GM18508 (cell line): Measurements from ENCODE around the gene MTURN.
"Not testable (repeated sequence)": the region's sequence is repeated elsewhere in the genome, so short reads cannot be mapped to it uniquely, and the experiment has no call there.

Source experiments
- ATAC-seq: cut with Tn5 transposase; IDR thresholded peaks from one replicate; pipeline ENCODE4 v1.9.1; 2021; ENCODE audit warnings: moderate number of reproducible peaks; ENCODE audit not compliant: insufficient read depth, unreplicated experiment

The MTURN gene

GRCh38 chr7:30134611-30135300 is at the start of gene MTURN:
Gene MTURN (plus strand): TSS chr7:30134986. CDS start chr7:30135137, 151 bp downstream.
- no peak for ATAC-seq

GRCh38 chr7:30086529-30086928 is 48.3 kb upstream of the MTURN start:
- ATAC-seq, result no peak

DNA sequence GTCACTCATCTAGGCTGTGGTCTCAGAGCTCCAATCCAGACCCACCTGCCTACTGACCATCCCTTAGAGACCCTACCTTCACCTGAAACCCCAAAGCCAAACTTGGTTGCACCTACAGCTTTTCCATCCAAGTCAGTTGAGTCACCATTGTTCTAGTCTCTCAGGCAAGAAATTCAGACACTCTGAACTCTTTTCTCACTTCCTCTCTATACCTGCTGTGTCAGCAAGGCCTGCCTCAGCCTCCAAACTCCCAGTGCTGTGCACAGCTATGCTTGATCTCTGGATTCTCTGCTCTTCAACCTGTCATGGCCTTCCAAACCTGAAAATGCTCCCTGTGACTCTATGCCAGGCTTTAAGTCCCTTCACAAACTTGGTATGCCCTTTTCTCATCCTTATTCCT is 47.4 kb upstream of the MTURN start:
- ATAC-seq, result no peak

- no peak for ATAC-seq
Measured at GRCh38 chr7:30088362-30088761, 46.4 kb upstream of the MTURN start.

DNA sequence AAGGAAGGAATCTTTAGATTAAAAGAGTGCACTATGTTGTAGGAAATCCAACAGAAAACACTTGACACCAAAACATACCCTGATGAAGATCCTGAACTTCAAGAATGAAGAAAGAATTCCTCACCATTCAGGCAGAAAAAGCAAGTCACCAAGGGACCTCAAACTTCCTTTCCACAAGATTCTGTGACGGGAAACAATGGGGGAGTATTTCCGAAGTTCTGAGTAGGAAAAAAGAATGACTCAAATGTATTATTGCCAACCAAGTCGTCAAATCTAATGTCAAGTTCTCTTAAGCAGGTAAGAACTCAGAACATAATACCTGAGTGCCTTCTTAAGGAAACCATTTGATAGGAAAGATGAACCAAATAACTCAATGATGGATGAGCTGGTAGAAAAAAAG is 44.7 kb upstream of the MTURN start:
- no peak for ATAC-seq

DNA sequence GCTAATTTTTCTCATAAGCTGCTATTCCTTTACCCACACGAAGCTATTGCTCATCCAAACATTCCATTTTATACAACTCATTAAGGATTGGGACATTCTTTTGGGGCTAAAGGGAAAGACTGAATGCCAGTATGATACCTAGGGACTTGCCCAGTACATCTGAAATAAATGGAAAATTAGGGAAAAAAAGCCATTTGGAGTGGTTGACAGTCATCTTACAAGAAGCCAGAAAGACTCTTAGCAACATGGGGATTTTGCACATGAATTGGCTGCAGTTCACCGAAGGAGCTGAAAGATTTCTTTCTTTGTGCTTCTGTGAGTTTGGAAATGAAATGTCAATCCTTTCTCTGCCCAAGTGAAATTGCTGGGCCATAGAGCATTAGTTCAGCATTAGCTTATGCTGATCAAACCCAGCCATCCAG is 43.3 kb upstream of the MTURN start:
- ATAC-seq, result no peak

- ATAC-seq, result no peak
Measured at GRCh38 chr7:30091987-30092386, 42.8 kb upstream of the MTURN start.

DNA sequence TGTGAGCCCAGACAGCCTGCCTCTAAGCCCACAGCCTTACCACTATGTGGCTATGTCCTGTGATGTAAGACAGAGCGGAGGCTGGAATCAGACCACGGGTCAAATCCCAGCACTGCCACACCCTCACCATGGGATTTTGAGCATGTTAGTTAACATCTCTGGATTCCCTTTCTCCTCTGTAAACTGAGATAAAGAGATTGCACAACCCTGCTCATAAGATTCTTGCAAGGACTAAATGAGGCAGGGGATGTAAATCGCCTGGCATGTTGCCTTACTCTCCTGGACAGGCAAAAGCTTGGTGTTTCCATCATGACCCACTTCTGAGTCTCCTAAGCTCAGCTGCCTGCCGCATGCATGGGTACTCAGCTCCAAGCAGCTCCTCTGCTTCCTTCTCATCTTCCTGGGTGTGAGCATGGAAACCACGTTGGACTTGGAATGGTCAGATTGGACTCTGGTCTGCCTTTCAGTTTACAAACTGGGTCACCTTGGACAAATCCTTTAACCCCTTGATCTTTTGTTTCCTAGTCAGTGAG is 41.3 kb upstream of the MTURN start:
- ATAC-seq, result no peak

DNA sequence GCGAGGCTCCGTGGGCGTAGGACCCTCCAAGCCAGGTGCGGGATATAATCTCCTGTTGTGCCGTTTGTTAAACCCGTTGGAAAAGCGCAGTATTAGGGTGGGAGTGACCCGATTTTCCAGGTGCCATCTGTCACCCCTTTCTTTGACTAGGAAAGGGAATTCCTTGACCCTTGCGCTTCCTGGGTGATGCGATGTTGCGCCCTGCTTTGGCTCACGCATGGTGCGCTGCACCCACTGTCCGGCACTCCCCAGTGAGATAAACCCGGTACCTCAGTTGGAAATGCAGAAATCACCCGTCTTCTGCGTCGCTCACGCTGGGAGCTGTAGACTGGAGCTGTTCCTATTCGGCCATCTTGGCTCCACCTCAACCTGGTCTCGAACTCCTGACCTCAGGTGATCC is 36.2 kb upstream of the MTURN start:
- not testable (repeated sequence) for ATAC-seq

DNA sequence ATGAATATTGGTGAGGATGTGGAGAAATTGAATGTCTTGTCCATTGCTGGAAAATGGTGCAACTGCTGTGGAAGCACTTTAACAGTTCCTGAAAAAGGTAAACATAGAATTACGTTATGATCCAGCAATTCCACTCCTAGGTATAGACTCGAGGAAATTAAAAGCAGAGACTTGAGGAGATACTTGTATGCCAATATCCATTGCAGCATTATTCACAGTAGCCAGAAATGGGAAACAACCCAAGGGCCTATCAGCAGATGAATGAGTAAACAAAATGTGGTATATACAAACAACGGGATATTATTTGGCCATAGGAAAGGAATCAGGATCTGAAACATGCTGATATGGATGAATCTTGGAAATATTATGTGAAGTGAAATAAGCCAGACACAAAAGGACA is 32.5 kb upstream of the MTURN start:
- ATAC-seq, result no peak

DNA sequence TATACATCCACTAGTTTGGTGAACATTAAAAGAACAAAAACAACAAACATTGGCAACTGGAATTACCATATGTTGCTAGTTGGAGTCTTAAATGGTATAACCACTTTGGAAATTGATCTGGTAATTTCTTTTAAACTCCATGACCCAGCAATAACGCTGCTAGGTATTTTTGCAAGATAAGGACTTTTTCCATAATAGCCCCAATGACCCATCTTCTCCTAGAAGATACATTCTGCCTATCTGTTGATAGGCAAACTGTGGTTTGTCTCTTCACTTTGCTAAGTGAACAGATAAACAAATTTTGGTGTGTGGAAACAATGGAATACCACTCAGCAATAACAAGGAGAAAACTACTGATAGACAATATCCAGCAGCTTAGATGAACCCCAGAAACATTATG is 30.6 kb upstream of the MTURN start:
- no peak for ATAC-seq

- no peak for ATAC-seq
Measured at GRCh38 chr7:30112103-30112713, 22.6 kb upstream of the MTURN start.

- no peak for ATAC-seq
Measured at GRCh38 chr7:30113144-30113543, 21.6 kb upstream of the MTURN start.

- no peak for ATAC-seq
Measured at GRCh38 chr7:30114536-30115238, 20.1 kb upstream of the MTURN start.

GRCh38 chr7:30115709-30116297 is 19.0 kb upstream of the MTURN start:
- ATAC-seq, result no peak

- no peak for ATAC-seq
Measured at GRCh38 chr7:30116771-30117170, 18.0 kb upstream of the MTURN start.

GRCh38 chr7:30117896-30118295 is 16.9 kb upstream of the MTURN start:
- no peak for ATAC-seq

DNA sequence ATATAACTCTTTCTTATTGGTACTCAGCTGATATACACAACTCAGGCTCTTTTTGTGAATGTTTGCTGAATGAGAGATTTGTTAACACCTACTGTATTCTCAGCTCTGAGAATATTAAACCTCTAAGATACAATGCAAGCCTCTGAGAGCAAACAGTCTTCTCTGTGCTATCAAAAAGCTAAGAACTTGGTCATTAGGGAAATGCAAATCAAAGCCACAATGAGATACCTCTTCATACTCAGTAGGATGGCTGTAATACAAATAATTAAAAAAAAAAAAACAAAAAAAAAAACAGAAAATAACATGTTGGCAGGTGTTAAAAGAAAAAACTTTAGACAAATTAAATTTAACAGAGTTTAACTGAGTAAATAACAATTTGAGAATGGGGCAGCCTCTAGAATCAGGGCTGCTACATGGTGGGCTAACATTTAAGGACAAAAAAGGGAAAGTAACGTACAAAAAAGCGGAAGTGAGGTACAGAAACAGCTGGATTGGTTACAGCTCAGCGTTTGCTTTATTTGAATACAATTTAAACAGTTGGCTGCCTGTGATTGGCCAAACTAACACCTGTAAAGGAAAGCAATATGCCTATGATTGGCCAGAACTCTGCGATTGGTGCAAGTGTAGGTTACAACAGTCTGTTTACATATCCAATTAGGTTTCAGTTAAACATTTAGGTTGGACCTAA is 14.8 kb upstream of the MTURN start:
- ATAC-seq, result no peak

DNA sequence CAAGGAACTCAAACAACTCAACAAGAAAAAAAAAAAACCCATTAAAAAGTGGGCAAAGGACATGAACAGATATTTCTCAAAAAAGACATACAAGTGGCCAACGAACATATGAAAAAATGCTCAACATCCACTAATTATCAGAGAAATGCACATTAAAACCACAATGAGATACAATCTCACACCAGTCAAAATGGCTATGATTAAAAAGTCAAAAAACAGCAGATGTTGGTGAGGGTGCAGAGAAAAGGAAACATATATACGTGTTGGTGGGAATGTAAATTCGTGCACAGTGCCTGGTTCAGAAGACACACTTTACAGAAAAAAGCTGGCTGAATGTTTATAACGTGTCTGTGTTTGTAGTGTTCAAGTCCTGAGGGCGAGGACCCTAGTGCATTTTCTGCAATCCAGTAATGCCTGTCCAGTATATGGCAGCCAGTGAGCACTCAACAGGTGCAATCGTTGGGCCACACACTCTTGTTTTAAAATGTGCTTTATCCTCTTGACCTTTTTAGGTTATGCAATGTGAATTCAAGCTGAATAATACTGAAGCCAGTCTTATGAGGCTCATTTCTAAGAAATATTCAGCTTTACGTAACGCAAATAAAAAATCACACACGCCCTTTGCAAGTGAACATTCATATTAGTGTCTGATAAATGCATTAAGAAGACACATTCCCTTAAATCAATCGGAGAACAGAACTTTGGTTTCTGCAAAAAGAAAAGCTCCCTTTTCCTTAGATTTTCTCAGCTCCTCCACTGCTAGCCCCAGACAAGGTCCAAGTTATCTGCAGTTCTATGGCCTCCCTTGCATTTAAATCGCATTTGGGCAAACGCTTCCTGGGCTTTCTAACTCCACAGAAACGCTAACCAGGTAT is 813 bp upstream of the MTURN start:
- no peak for ATAC-seq
